ENCODE results near the gene RAPGEF2.

GRCh38 chr4:159219862-159220261 lies 117.0 kb downstream of the RAPGEF2 start:
- no peak for TF ChIP-seq SUZ12 (IDR thresholded peaks at IDR 0.05)
- no peak for TF ChIP-seq BHLHE40 (IDR thresholded peaks at IDR 0.05; ENCODE audit: borderline replicate concordance)
- TF ChIP-seq TARDBP (IDR thresholded peaks at IDR 0.05), result no peak
- TF ChIP-seq ARNT (IDR thresholded peaks at IDR 0.05), result no peak
- TF ChIP-seq FOXM1 (IDR thresholded peaks at IDR 0.05; ENCODE audit: borderline replicate concordance), result no peak
- no peak for TF ChIP-seq FOXA1 (IDR thresholded peaks at IDR 0.05)
- no peak for TF ChIP-seq SP1 (IDR thresholded peaks at IDR 0.05)
- TF ChIP-seq FOXK2 (IDR thresholded peaks at IDR 0.05), result no peak
- TF ChIP-seq ELF4 (IDR thresholded peaks at IDR 0.05), result no peak
- no peak for TF ChIP-seq L3MBTL2 (conservative IDR thresholded peaks at IDR 0.05)
